ENCODE results near the gene VGF. TPM values are rescaled to one million over a fixed set of nuclear protein-coding genes. Genes with fewer than 3 reads are reported as not detected.
"Not testable (repeated sequence)": the region's sequence is repeated elsewhere in the genome, so short reads cannot be mapped to it uniquely, and the experiment has no call there.

VGF gene
- total RNA-seq, 1 donor from 2014 or later = 0.22 TPM

DNA sequence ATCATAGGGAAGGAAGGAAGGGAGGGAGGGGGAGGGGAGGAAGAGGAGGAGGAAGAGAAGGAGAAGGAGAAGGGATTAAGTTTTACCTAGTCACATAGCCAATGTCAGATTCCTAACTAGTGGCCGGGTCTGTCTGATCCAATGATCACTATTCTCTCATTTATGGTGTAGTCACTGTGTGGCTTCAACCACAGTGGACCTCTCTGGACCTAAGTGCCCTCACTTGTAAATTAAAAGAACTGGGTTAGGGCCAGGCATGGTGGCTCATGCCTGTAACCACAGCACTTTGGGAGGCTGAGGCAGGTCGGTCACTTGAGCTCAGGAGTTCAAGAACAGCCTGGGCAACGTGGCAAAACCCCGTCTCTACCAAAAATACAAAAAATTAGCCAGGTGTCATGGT lies 45.1 kb downstream of the VGF start:
- no peak for DNase-seq (ENCODE audit: low spot score)

DNA sequence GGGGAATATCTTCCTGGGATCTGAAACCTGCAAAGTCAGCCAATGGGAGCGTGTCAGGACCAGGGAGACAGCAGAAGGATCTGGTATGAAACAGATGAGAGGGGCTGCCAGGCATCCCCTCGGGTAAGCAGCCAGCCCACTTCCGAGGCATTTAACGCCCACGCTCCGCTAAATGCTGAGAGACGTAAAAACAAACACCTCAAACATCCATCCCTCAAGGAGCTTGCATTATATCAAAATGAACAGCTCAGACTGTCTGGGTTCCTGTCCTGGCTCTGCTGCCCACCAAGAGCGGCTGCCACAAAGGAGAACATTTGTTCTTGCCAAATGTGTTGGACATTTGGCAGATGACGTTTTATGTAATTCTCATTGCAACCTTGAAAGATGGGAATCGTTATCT lies 45.5 kb downstream of the VGF start:
- DNase-seq (ENCODE audit: low spot score) = no peak

DNA sequence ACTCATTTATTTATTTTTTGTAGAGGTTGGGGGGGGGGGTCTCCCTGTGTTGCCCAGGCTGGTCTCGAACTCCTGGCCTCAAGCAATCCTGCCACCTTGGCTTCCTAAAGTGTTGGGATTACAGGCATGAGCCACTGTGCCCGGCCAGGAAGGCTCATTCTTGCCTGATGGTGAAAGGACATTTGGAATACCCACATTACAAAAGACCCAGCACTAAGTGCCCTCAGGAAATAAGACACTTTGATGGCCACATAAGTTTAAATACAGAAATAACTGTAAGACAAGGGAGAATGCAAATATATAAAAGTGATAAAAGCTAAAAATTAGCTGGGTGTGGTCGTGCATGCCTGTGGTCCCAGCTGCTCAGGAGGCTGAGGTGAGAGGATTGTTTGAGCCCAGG lies 46.5 kb downstream of the VGF start:
- DNase-seq (ENCODE audit: low spot score) = no peak

DNA sequence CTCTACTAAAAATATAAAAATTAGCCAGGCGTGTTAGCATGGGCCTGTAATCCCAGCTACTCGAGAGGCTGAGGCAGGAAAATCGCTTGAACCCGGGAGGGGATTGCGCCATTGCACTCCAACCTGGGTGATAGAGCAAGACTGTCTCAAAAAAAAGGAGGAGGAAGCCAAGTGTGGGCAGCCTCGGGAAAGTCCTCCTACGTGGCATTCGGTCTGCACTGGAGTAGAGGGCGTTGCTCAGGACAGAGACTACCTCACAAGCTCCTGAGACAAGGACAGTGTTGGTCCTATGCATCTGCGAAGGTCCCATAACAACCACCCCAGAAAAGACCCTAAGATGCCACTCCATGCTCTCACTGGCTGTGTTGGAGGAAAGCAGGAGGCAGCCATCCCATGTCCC lies 48.5 kb downstream of the VGF start:
- DNase-seq (ENCODE audit: low spot score) = no peak

DNA sequence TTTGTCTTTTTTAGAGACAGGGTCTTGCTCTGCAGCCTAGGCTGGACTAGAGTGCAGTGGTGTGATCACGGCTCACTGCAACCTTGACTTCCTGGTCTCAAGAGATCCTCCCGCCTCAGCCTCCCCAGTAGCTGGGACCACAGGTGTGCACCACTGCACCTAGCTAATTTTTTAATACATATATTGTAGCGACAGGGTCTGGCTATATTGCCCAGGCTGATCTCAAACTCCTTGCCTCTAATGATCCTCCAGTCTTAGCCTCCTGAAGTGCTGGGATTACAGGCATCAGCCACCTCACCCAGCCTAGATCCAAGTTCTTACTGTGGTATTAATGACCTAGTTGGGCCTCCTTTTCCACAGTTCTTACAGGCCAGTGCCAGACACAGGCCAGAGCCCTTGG lies 50.2 kb downstream of the VGF start:
- no peak for DNase-seq (ENCODE audit: low spot score)

DNA sequence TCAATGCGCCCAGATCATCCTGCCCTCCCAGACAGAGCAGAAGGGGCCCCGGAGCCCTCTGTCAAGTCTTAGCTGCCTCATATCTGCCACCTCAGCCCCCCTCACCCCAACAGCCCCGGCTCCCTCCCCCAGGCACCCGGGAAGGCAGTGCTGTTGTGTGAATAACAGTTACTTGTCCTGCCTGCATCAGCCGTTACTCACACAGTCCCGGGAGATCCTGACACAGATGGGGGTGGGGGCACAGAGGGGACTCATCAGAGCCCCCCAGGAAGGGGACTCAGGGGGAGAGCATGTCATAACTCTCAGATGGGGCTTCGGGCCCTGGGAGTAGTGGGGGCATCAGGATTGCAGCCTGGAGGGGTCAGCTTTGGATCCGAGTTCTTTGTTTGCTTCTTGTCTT lies 50.9 kb downstream of the VGF start:
- DNase-seq (ENCODE audit: low spot score) = no peak

DNA sequence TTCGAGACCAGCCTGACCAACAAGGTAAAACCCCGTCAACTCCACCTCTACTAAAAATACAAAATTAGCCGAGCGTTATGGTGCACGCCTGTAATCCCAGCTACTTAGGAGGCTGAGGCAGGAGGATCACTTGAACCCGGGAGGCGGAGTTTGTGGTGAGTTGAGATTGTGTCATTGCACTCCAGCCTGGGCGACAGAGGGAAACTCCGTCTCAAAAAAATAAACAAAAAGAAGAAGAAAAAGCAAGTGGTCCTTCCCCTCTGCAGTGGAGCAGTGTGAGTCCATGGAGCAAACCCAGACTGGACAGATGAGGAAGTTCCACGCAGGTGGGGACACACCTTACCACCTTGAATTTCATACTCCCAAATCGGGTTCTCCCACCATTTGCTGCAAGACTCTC lies 51.5 kb downstream of the VGF start:
- no peak for DNase-seq (ENCODE audit: low spot score)

DNA sequence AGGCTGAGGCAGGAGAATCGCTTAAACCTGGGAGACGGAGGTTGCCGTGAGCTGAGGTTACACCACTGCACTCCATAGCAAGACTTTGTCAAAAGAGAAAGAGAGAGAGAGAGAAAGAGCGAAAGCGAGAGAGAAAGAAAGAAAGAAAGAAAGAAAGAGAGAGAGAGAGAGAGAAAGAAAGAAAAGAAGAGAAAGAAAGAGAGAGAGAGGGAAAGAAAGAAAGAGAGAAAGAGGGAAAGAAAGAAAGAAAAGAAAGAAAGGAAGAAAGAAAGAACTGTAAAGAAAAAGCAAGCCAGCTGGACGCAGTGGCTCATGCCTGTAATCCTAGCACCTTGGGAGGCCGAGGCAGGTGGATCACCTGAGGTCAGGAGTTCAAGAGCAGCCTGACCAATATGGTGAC lies 52.2 kb downstream of the VGF start:
- not testable (repeated sequence) for DNase-seq (ENCODE audit: low spot score)

Small RNA genes lying within 50 kb of the gene (microRNA-seq; reads per million reads assigned to microRNA genes)
- gene MIR4653 (ENCODE audit: borderline number of aligned reads) = not detected

Other genes starting within 250 kb of the VGF start
- gene MUC3A, start 216.0 kb downstream of the VGF start, total RNA-seq = 1.3 TPM
- gene MUC12, start 196.0 kb downstream of the VGF start, total RNA-seq = 0.32 TPM
- gene MUC17, start 145.5 kb downstream of the VGF start, total RNA-seq = 0.35 TPM
- 48.2 TPM for gene TRIM56, start 80.1 kb downstream of the VGF start, total RNA-seq
- 130 TPM for gene SERPINE1, start 38.5 kb downstream of the VGF start, total RNA-seq
- 30.4 TPM for gene AP1S1, start 11.1 kb downstream of the VGF start, total RNA-seq
- gene NAT16, start 14.7 kb upstream of the VGF start, total RNA-seq = not detected
- gene MOGAT3, start 35.5 kb upstream of the VGF start, total RNA-seq = not detected
- 74.3 TPM for gene PLOD3, start 52.0 kb upstream of the VGF start, total RNA-seq
- gene ZNHIT1, start 52.6 kb upstream of the VGF start, total RNA-seq = 74.8 TPM
- 13.3 TPM for gene CLDN15, start 72.2 kb upstream of the VGF start, total RNA-seq
- gene FIS1, start 79.5 kb upstream of the VGF start, total RNA-seq = 219 TPM
- 12.0 TPM for gene IFT22, start 156.2 kb upstream of the VGF start, total RNA-seq
- gene COL26A1, start 197.3 kb upstream of the VGF start, total RNA-seq = not detected

Data from mesenteric fat pad (tissue), 1 donor.